Fibroblast of lung (primary cell): ENCODE data around the gene CRIP2.

ENCODE experiments used
- CTCF ChIP-seq, 2 donors: IDR thresholded peaks in 1 of 2; conservative IDR thresholded peaks in 1 of 2; 1 replicate in 1 of 2; 2 replicates in 1 of 2; pipeline ENCODE4 v1.5.1; 2011 to 2012; ENCODE audit warnings: low read length in 2 of 2, control low read depth in 1 of 2, inconsistent platforms in 1 of 2, low read depth in 1 of 2, mild to moderate bottlenecking in 1 of 2
- EZH2 ChIP-seq: IDR thresholded peaks from 2 replicates; pipeline ENCODE4 v1.5.1; 2012; ENCODE audit warnings: low read length, control low read depth, mild to moderate bottlenecking; ENCODE audit errors: missing control alignments

- TF ChIP-seq CTCF (conservative IDR thresholded peaks at IDR 0.05 in 1 of 2, IDR thresholded peaks at IDR 0.05 in 1 of 2; ENCODE audit: low read depth in 1 of 2, low read length in 2 of 2) (no peak), EZH2 (no peak)
These were observed 2.7 kb upstream of the CRIP2 start for GRCh38 chr14:105471823-105472485.
